Gastroesophageal sphincter (tissue), 4 donors: Measurements from ENCODE around the gene USP37. TPM values are rescaled to one million over a fixed set of nuclear protein-coding genes. Genes with fewer than 3 reads are reported as not detected.
A peak's percentile ranks its signal among the peaks of the same experiment; 100 is the strongest.

Source experiments
- ATAC-seq: fragments of 150-250 bp; one replicate; pipeline ENCODE4 v1.9.1; 2016; ENCODE audit warnings: mild to moderate bottlenecking, moderate library complexity
- H3K27ac ChIP-seq, 4 donors: fragments of 200-600 bp; sonication (generic) in 3 of 4; 1 replicate in 3 of 4; 2 replicates in 1 of 4; pipeline ENCODE4 v1.5.1; 2016 to 2019
- H3K27me3 ChIP-seq: fragments of 200-600 bp; sonication (generic); one replicate; pipeline ENCODE4 v1.5.1; 2019
- H3K36me3 ChIP-seq, 2 donors: fragments of 200-600 bp; sonication (generic); one replicate each; pipeline ENCODE4 v1.5.1; 2019; ENCODE audit warnings: control low read depth in 1 of 2
- H3K4me1 ChIP-seq, 3 donors: fragments of 200-600 bp; sonication (generic); 1 replicate in 2 of 3; 2 replicates in 1 of 3; pipeline ENCODE4 v1.5.1; 2016 to 2019; ENCODE audit warnings: control low read depth in 2 of 3
- H3K4me3 ChIP-seq, 2 donors: fragments of 200-600 bp; sonication (generic); one replicate each; pipeline ENCODE4 v1.5.1; 2019; ENCODE audit warnings: mild to moderate bottlenecking in 1 of 2, moderate library complexity in 1 of 2
- H3K9me3 ChIP-seq, 3 donors: fragments of 200-600 bp; sonication (generic); one replicate each; pipeline ENCODE4 v1.5.1; 2017 to 2019; ENCODE audit warnings: control low read depth in 2 of 3
- CTCF ChIP-seq, 4 experiments: fragments of 200-600 bp in 2 of 4; fragments of 450-650 bp in 2 of 4; sonication (generic) in 1 of 4; IDR thresholded peaks; one replicate each; pipeline ENCODE4 v1.5.1; 2017 to 2019; ENCODE audit warnings: antibody characterized with exemption in 4 of 4, mild to moderate bottlenecking in 2 of 4, moderate library complexity in 2 of 4
- EP300 ChIP-seq: sonication (generic); formaldehyde crosslinking; IDR thresholded peaks from one replicate; pipeline ENCODE4 v1.6.1; 2017; ENCODE audit warnings: antibody characterized with exemption, mild to moderate bottlenecking
- POLR2A ChIP-seq, 2 donors: fragments of 450-650 bp; IDR thresholded peaks; one replicate each; pipeline ENCODE4 v1.6.1; 2017; ENCODE audit warnings: antibody characterized with exemption in 2 of 2, mild to moderate bottlenecking in 2 of 2, moderate library complexity in 1 of 2
- POLR2AphosphoS5 ChIP-seq: sonication (generic); formaldehyde crosslinking; IDR thresholded peaks from one replicate; pipeline ENCODE4 v1.6.1; 2017; ENCODE audit warnings: antibody characterized with exemption
- WGBS, 2 donors: methylation state at CpG; one replicate each; pipeline ENCODE4 v1.1.5; 2018; ENCODE audit warnings: low coverage in 1 of 2; 5-methylcytosine and 5-hydroxymethylcytosine counted together
- total RNA-seq, 4 donors: library from RNA; depleted of rRNA; stranded (reverse); fragments of >200 nt; gene quantifications; one replicate each; pipeline ENCODE4 v1.1.0, GENCODE V29; 2016

Gene USP37
- total RNA-seq, 4 donors from 2014 or later: 8.3 to 17.4 (median 9.0) TPM

GRCh38 chr2:218472988-218473387 lies 95.2 kb downstream of the USP37 start:
- peaks cover 4 to 24% (median 6%) of the 10 kb centered on the region in 3 donors for H3K4me1 ChIP-seq
- H3K27me3 ChIP-seq: no peaks in the 10 kb centered on the region
- H3K4me3 ChIP-seq: no peak overlapping the region
- H3K9me3 ChIP-seq: no peaks in the 10 kb centered on the region
- no peak for ATAC-seq
- TF ChIP-seq EP300 (no peak), POLR2A (IDR thresholded peaks at IDR 0.05) (no peak), CTCF (IDR thresholded peaks at IDR 0.05) (no peak), POLR2AphosphoS5 (no peak)
- H3K27ac ChIP-seq: no peak overlapping the region
- peaks cover 0 to 49% of the 10 kb centered on the region in 2 donors for H3K36me3 ChIP-seq

GRCh38 chr2:218471982-218472381 lies 96.2 kb downstream of the USP37 start:
- no peaks in the 10 kb centered on the region for H3K27me3 ChIP-seq
- 86 to 93% methylated on average over 4 to 5 of the region's 5 CpGs for WGBS, 2 donors
- peak; percentile 61 for ATAC-seq
- TF ChIP-seq POLR2AphosphoS5: no peak
- no peak for TF ChIP-seq POLR2A (IDR thresholded peaks at IDR 0.05)
- TF ChIP-seq CTCF (IDR thresholded peaks at IDR 0.05): no peak
- no peak for TF ChIP-seq EP300
- H3K36me3 ChIP-seq: peaks cover 0 to 49% of the 10 kb centered on the region in 2 donors
- H3K27ac ChIP-seq: no peak overlapping the region
- no peak overlapping the region for H3K4me3 ChIP-seq
- H3K4me1 ChIP-seq: peaks cover 1 to 16% (median 3%) of the 10 kb centered on the region in 3 donors
- no peaks in the 10 kb centered on the region for H3K9me3 ChIP-seq

- Histone ChIP-seq H3K4me3 (no peak overlapping the region), H3K36me3 (peaks cover 0 to 49% of the 10 kb centered on the region in 2 donors), H3K27me3 (no peaks in the 10 kb centered on the region), H3K27ac (no peak overlapping the region), H3K4me1 (peaks cover 0 to 6% (median 0%) of the 10 kb centered on the region in 3 donors), H3K9me3 (no peaks in the 10 kb centered on the region)
- TF ChIP-seq EP300 (no peak), POLR2A (IDR thresholded peaks at IDR 0.05) (no peak), CTCF (IDR thresholded peaks at IDR 0.05) (no peak), POLR2AphosphoS5 (no peak)
- 77 to 88% methylated on average over 2 of the region's 2 CpGs for WGBS, 2 donors
- ATAC-seq: no peak
These were observed 97.1 kb downstream of the USP37 start for GRCh38 chr2:218471036-218471435.

GRCh38 chr2:218470448-218470847 lies 97.7 kb downstream of the USP37 start:
- no peak for ATAC-seq
- Histone ChIP-seq H3K4me3 (no peak overlapping the region), H3K9me3 (no peaks in the 10 kb centered on the region), H3K27ac (no peak overlapping the region), H3K4me1 (peaks cover 0 to under 1% (median 0%) of the 10 kb centered on the region in 3 donors), H3K36me3 (peaks cover 0 to 48% of the 10 kb centered on the region in 2 donors), H3K27me3 (no peaks in the 10 kb centered on the region)
- TF ChIP-seq CTCF (IDR thresholded peaks at IDR 0.05) (no peak), POLR2A (IDR thresholded peaks at IDR 0.05) (no peak), EP300 (no peak), POLR2AphosphoS5 (no peak)
- WGBS, 2 donors: 0% methylated on average over 1 of the region's 1 CpG

GRCh38 chr2:218465987-218466633 lies 102.0 kb downstream of the USP37 start:
- H3K4me3 ChIP-seq: no peak overlapping the region
- H3K27me3 ChIP-seq: no peaks in the 10 kb centered on the region
- TF ChIP-seq CTCF (IDR thresholded peaks at IDR 0.05) (peak; percentile 43 to 56 (median 50)), POLR2AphosphoS5 (no peak)
- peak; percentile 48 for ATAC-seq
- no peaks in the 10 kb centered on the region for H3K4me1 ChIP-seq
- no peak overlapping the region for H3K27ac ChIP-seq
- H3K36me3 ChIP-seq: peaks cover 0 to 49% of the 10 kb centered on the region in 2 donors
- H3K9me3 ChIP-seq: no peaks in the 10 kb centered on the region
- WGBS, 2 donors: 10 to 26% methylated on average over 3 of the region's 3 CpGs
